A549 (cell line): ENCODE data around the gene PLA2G2C. TPM values are rescaled to one million over a fixed set of nuclear protein-coding genes. Genes with fewer than 3 reads are reported as not detected.

Source experiments
- ATAC-seq, 2 experiments: fragments of 200-7000 bp in 1 of 2; fragments of >200 bp in 1 of 2; cut with Nextera tagmentation in 1 of 2; cut with Tn5 transposase in 1 of 2; 3 replicates each; pipeline versions ENCODE4 v1.8.0 to v1.9.1; 2018 to 2020; ENCODE audit warnings: mild to moderate bottlenecking in 1 of 2, moderate library complexity in 1 of 2
- CTCF ChIA-PET: fragments of 300-600 bp; sonication (Branson Sonifier 250); formaldehyde crosslinking; extraction: SDS; loops from one replicate; lab custom pipeline; 2021; ENCODE audit warnings: antibody characterized with exemption, inconsistent platforms; lab: Yijun Ruan, JAX
- POLR2A ChIA-PET: fragments of 350-600 bp; formaldehyde crosslinking; extraction: SDS; loops from one replicate; lab custom pipeline; 2021; ENCODE audit warnings: antibody characterized with exemption, inconsistent platforms; lab: Yijun Ruan, JAX
- DNase-seq, 2 experiments: peaks; one replicate each; pipeline versions ENCODE4 v3.0.0 to v3.0.0-alpha.2; 2011 to 2016; ENCODE audit warnings: low read depth in 1 of 2, low spot score in 1 of 2
- FAIRE-seq: peaks from 2 replicates; lab custom pipeline; 2011; peaks lifted over from hg19 to GRCh38; lab: Jason Lieb, UNC
- H3K27ac ChIP-seq, 2 experiments: fragments of >200 bp; sonication (Bioruptor Twin); formaldehyde crosslinking; 3 replicates each; pipeline ENCODE4 v1.5.1; 2016 to 2017
- H3K4me1 ChIP-seq: fragments of >200 bp; sonication (Bioruptor Twin); formaldehyde crosslinking; 3 replicates; pipeline ENCODE4 v1.6.1; 2016
- H3K4me2 ChIP-seq: fragments of >200 bp; sonication (Bioruptor Twin); formaldehyde crosslinking; 3 replicates; pipeline ENCODE4 v1.6.1; 2016
- H3K4me3 ChIP-seq: fragments of >200 bp; sonication (Bioruptor Twin); formaldehyde crosslinking; 3 replicates; pipeline ENCODE4 v1.5.1; 2016
- H3K9me3 ChIP-seq: fragments of >200 bp; sonication (Bioruptor Twin); formaldehyde crosslinking; 3 replicates; pipeline ENCODE4 v1.6.1; 2016
- ATOH8 ChIP-seq: fragments of 250-450 bp; sonication (Bioruptor Pico); IDR thresholded peaks from 2 replicates; pipeline ENCODE4 v1.5.0; 2020; ENCODE audit warnings: low read depth, mild to moderate bottlenecking, moderate library complexity
- BCL3 ChIP-seq: fragments of >200 bp; sonication (Bioruptor Twin); formaldehyde crosslinking; IDR thresholded peaks from 3 replicates; pipeline ENCODE4 v1.6.1; 2016
- CHD4 ChIP-seq: fragments of 200-600 bp; sonication (generic); IDR thresholded peaks from 2 replicates; pipeline ENCODE4 v1.6.1; 2016; ENCODE audit warnings: antibody characterized with exemption, mild to moderate bottlenecking, borderline replicate concordance
- EHMT2 ChIP-seq: fragments of 200-600 bp; sonication (generic); IDR thresholded peaks from 2 replicates; pipeline ENCODE4 v1.6.1; 2016; ENCODE audit warnings: antibody characterized with exemption, low read depth, mild to moderate bottlenecking, moderate library complexity
- FOSB ChIP-seq: fragments of 250-450 bp; sonication (Bioruptor Pico); IDR thresholded peaks from 2 replicates; pipeline ENCODE4 v1.5.0; 2020; ENCODE audit warnings: mild to moderate bottlenecking, moderate library complexity
- FOSL2 ChIP-seq, 2 experiments: fragments of 450-650 bp in 1 of 2; fragments of >200 bp in 1 of 2; sonication (Bioruptor Twin) in 1 of 2; formaldehyde crosslinking; IDR thresholded peaks; 2 replicates each; pipeline versions ENCODE4 v1.5.0 to v1.6.1; 2016 to 2020; ENCODE audit warnings: mild to moderate bottlenecking in 1 of 2, moderate library complexity in 1 of 2
- HDAC2 ChIP-seq: fragments of 200-600 bp; sonication (generic); IDR thresholded peaks from 2 replicates; pipeline ENCODE4 v1.6.1; 2016
- HES2 ChIP-seq: fragments of >200 bp; sonication (Bioruptor Twin); formaldehyde crosslinking; IDR thresholded peaks from 2 replicates; pipeline ENCODE4 v1.6.1; 2016
- HEYL ChIP-seq: fragments of 250-450 bp; sonication (Bioruptor Pico); IDR thresholded peaks from 2 replicates; pipeline ENCODE4 v1.8.0; 2021; ENCODE audit warnings: mild to moderate bottlenecking, moderate library complexity
- MAFK ChIP-seq: fragments of 450-650 bp; IDR thresholded peaks from 2 replicates; pipeline ENCODE4 v1.6.1; 2014; ENCODE audit not compliant: partially characterized antibody
- MAX ChIP-seq: IDR thresholded peaks from 2 replicates; pipeline ENCODE4 v1.6.1; 2012
- MAZ ChIP-seq: fragments of 150-350 bp; IDR thresholded peaks from 2 replicates; pipeline ENCODE4 v1.6.1; 2014; ENCODE audit warnings: antibody characterized with exemption, low read depth, low read length, borderline replicate concordance
- MYC ChIP-seq: IDR thresholded peaks from 2 replicates; pipeline ENCODE4 v1.6.1; 2012; ENCODE audit warnings: mild to moderate bottlenecking, inconsistent platforms, low read length, improper control_type of control experiment, borderline replicate concordance
- NPAS2 ChIP-seq: fragments of 250-450 bp; sonication (Bioruptor Pico); IDR thresholded peaks from 2 replicates; pipeline ENCODE4 v1.8.0; 2022; ENCODE audit warnings: mild to moderate bottlenecking, moderate library complexity, borderline replicate concordance
- NR3C1 ChIP-seq: fragments of >200 bp; sonication (Bioruptor Twin); formaldehyde crosslinking; IDR thresholded peaks from 3 replicates; pipeline ENCODE4 v1.6.1; 2017
- PBX3 ChIP-seq: IDR thresholded peaks from 2 replicates; pipeline ENCODE4 v1.6.1; 2012
- PHF8 ChIP-seq: fragments of 200-600 bp; sonication (generic); IDR thresholded peaks from 2 replicates; pipeline ENCODE4 v1.6.1; 2016; ENCODE audit warnings: low read depth, mild to moderate bottlenecking, antibody characterized with exemption, moderate library complexity, borderline replicate concordance
- POLR2A ChIP-seq: IDR thresholded peaks from 2 replicates; pipeline ENCODE4 v1.6.1; 2012; ENCODE audit warnings: mild to moderate bottlenecking, low read length
- RARB ChIP-seq: fragments of 250-450 bp; sonication (Bioruptor Pico); IDR thresholded peaks from 2 replicates; pipeline ENCODE4 v1.8.0; 2021; ENCODE audit warnings: mild to moderate bottlenecking, moderate library complexity
- SMC3 ChIP-seq: fragments of >200 bp; sonication (Bioruptor Twin); formaldehyde crosslinking; IDR thresholded peaks from 3 replicates; pipeline ENCODE4 v1.6.1; 2018; ENCODE audit warnings: inconsistent platforms
- SREBF2 ChIP-seq: fragments of 450-650 bp; IDR thresholded peaks from 2 replicates; pipeline ENCODE4 v1.6.1; 2014; ENCODE audit warnings: mild to moderate bottlenecking, moderate library complexity
- TFCP2L1 ChIP-seq: fragments of 250-450 bp; sonication (Bioruptor Pico); IDR thresholded peaks from 2 replicates; pipeline ENCODE4 v1.5.0; 2021; ENCODE audit warnings: mild to moderate bottlenecking
- ZNF302 ChIP-seq: fragments of 250-450 bp; sonication (Bioruptor Pico); IDR thresholded peaks from 2 replicates; pipeline ENCODE4 v1.9.0; 2021; ENCODE audit warnings: inconsistent platforms, mild to moderate bottlenecking, moderate library complexity
- ZSCAN20 ChIP-seq: fragments of 250-450 bp; sonication (Bioruptor Pico); IDR thresholded peaks from 2 replicates; pipeline ENCODE4 v1.8.0; 2022; ENCODE audit warnings: mild to moderate bottlenecking, moderate library complexity
- WGBS: methylation state at CpG from one replicate; pipeline ENCODE4 v1.1.6; 2017; ENCODE audit errors: missing lambda C conversion rate; 5-methylcytosine and 5-hydroxymethylcytosine counted together
- polyA plus RNA-seq, 4 experiments: library from polyadenylated mRNA; depleted of rRNA in 3 of 4; stranded (reverse); fragments of >200 nt; fragmentation: RNase III in 1 of 4; extraction: RNeasy Plus Mini Kit Qiagen cat#74134 plus additional on column Dnase treatment in 1 of 4; gene quantifications; 2 replicates in 3 of 4; 3 replicates in 1 of 4; pipeline ENCODE4 v1.2.3, GENCODE V29; 2011 to 2017

Gene PLA2G2C
- polyA plus RNA-seq, 2 of the 4 experiments (the other 2 are of a cell fraction): not detected

GRCh38 chr1:20190256-20191160 is 4.2 kb upstream of the PLA2G2C start:
- no peak for TF ChIP-seq ZSCAN20 (CRISPR knock-in tag)
- TF ChIP-seq HEYL (CRISPR knock-in tag): no peak
- no peak for TF ChIP-seq FOSB (CRISPR knock-in tag)
- no peak for TF ChIP-seq SREBF2
- TF ChIP-seq POLR2A: no peak
- no peak for TF ChIP-seq PHF8
- TF ChIP-seq RARB (CRISPR knock-in tag): no peak
- Histone ChIP-seq H3K4me1 (no peaks in the 10 kb centered on the region; the same call in 2 of the 3 replicates), H3K4me2 (no peak overlapping the region), H3K27ac (no peak overlapping the region), H3K4me3 (no peak overlapping the region), H3K9me3 (no peaks in the 10 kb centered on the region)
- no peak for ATAC-seq
- CTCF ChIA-PET: interaction anchor here (0.9 kb wide), 1 partner anchor 23 kb away, joined by 3 read pairs; no protein-coding TSS in a partner anchor
- POLR2A ChIA-PET: no interaction called here
- DNase-seq: no peak
- no peak for FAIRE-seq
- WGBS: 71% methylated on average over 17 of the region's 19 CpGs

DNA sequence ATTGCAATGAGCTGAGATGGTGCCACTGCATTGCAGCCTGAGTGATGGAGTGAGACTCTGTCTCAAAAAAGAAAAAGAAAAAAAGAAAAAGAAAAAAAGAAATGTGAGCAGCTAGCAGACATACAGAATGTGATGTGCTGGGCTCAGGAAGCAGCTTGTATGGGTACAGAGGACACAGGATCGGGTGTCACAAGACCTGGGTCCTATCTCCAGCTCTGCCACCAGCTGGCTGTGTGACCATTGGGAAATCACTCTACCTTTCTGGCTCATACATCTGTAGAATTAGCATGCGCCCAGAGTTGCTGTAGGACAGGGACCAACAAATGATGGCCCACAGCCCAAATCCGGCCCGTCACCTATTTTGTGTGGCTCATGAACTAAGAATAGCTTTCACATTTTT is 3.3 kb upstream of the PLA2G2C start:
- Histone ChIP-seq H3K4me2 (no peak overlapping the region), H3K4me1 (no peaks in the 10 kb centered on the region; the same call in 2 of the 3 replicates), H3K9me3 (no peaks in the 10 kb centered on the region), H3K4me3 (no peak overlapping the region), H3K27ac (no peak overlapping the region)
- POLR2A ChIA-PET: no interaction called here
- DNase-seq (no peak), ATAC-seq (no peak), FAIRE-seq (no peak)
- 68% methylated on average over 4 of the region's 4 CpGs for WGBS
- TF ChIP-seq MAZ (no peak), BCL3 (no peak), NR3C1 (no peak), MAX (no peak), HDAC2 (no peak), MAFK (no peak), PHF8 (no peak), PBX3 (no peak), EHMT2 (no peak), RARB (CRISPR knock-in tag) (no peak), FOSB (CRISPR knock-in tag) (no peak), SREBF2 (no peak), MYC (no peak)
- CTCF ChIA-PET: interaction anchor here (0.9 kb wide), 1 partner anchor 24 kb away, joined by 3 read pairs; no protein-coding TSS in a partner anchor

GRCh38 chr1:20188455-20188817 is 2.1 kb upstream of the PLA2G2C start:
- ATAC-seq: no peak
- CTCF ChIA-PET: interaction anchor here (1.0 to 2.1 kb wide), 3 partner anchors 10 to 31 kb away, joined by 3 to 7 read pairs (median 3); no protein-coding TSS in a partner anchor
- no peak overlapping the region for H3K4me3 ChIP-seq
- no peak for DNase-seq
- FAIRE-seq: no peak
- POLR2A ChIA-PET: interaction anchor here (0.5 kb wide), 1 partner anchor 297 kb away, joined by 10 read pairs; the partner anchor contains the start of gene CAMK2N1
- peaks cover 3% of the 10 kb centered on the region; the same call in 1 of the 3 replicates for H3K4me1 ChIP-seq
- TF ChIP-seq NPAS2 (CRISPR knock-in tag) (no peak), TFCP2L1 (no peak), FOSL2 (IDR thresholded peaks at IDR 0.05) (no peak), FOSL2 (CRISPR knock-in tag; IDR thresholded peaks at IDR 0.05) (no peak), CHD4 (no peak), ZNF302 (CRISPR knock-in tag) (no peak), ATOH8 (CRISPR knock-in tag) (no peak), NR3C1 (no peak), HES2 (no peak), SMC3 (no peak)
- TF ChIP-seq, all 56 proteins: peak for 0
- no peaks in the 10 kb centered on the region for H3K9me3 ChIP-seq
- H3K4me2 ChIP-seq: no peak overlapping the region
- no peak overlapping the region for H3K27ac ChIP-seq
- WGBS: 19% methylated on average over 4 of the region's 4 CpGs
